HS-27A (cell line): ENCODE measurements around the gene DTL.
"Not testable (repeated sequence)": the region's sequence is repeated elsewhere in the genome, so short reads cannot be mapped to it uniquely, and the experiment has no call there.

Experiments used
- DNase-seq: peaks from one replicate; pipeline ENCODE4 v3.0.0-alpha.2; 2012; ENCODE audit warnings: low read depth, missing footprints

Gene DTL

DNA sequence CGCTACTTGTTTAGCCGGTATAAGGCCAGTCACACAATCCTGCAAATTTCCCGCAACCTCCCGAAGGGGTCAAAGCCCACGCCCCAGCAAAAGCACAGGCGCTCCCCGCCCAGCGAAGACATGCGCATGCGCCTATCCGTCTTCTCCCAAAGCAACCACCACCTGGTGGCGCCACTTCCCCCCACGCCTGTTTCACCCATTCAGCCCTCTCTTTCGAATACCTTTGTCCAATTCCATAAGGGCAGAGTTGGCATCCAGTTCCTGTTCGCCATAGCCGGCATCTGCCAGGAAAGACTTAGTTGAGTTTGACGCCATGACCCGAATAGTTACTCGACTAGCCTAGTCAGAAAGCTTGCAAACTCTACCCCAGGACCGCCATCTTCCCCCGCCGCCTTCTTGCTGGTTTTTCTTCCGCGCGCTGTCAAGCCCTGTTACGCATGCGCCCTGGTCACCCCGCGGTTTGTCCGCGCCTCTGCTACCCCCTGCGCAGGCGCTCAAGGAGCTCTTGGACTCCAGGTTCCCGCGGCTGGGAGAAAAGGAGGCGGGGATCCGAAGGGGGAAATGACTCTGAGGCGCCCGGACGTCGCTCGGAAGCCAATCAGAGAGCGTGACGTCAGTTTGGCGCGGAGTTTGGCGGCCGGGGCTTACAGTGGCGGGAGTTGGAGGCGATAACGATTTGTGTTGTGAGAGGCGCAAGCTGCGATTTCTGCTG lies at the start of gene DTL, which contains the start of gene INTS7:
Gene DTL, plus strand, starts transcription at position 626 of the 712 bp plus-strand sequence. CDS start 143 bp downstream, outside the sequence.
Gene INTS7, minus strand, starts transcription at position 435 of the 712 bp plus-strand sequence. Its CDS starts 120 bp downstream, at position 315.
- peak; percentile 96 for DNase-seq

DNA sequence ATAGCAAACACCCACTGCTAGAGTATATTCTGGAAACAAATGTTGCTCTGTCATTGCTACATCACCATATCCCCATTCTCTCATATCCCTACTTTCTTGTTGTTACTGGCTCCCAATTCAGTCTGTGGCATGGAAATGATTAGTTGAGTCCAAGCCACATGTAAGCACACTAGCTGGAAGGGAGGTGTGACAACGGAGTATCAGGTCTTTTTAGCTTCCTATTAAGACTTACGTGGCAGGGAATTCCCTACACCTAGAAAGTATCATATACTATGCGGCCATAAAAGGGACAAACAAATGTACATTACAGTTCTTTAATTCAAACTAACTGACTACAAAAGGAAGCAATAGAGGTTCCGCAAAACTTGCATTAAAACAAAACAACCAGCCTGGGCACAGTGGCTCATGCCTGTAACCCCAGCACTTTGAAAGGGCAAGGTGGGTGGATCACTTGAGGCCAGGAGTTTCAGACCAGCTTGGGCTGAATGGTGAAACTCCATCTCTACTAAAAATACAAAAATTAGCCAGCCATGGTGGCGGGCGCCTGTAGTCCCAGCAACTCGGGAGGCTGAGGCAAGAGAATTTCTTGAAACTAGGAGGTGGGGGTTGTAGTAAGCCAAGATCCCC lies 48.8 kb upstream of the DTL start:
- no peak for DNase-seq

DNA sequence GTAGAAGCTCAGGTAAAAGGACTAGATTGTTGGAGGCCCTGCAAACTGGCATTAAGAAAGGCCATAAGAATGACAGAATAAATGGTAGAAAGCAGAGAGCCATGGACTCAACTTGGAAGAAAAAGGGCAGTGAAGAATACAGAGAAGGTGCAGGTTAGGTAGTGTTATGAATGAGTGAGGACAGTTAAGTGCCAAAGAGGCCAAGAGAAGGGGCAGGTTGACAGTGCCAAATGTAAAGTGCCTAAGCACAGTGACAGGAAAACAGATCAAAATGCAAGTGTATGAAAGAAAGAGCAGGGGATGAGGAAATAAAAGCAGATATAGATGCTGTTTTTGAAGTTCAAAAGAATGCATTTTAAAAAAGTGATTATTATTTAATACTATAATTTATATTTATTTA lies 43.9 kb upstream of the DTL start:
- no peak for DNase-seq

- DNase-seq = not testable (repeated sequence)
These were observed 38.1 kb upstream of the DTL start for GRCh38 chr1:211997426-211997825.

DNA sequence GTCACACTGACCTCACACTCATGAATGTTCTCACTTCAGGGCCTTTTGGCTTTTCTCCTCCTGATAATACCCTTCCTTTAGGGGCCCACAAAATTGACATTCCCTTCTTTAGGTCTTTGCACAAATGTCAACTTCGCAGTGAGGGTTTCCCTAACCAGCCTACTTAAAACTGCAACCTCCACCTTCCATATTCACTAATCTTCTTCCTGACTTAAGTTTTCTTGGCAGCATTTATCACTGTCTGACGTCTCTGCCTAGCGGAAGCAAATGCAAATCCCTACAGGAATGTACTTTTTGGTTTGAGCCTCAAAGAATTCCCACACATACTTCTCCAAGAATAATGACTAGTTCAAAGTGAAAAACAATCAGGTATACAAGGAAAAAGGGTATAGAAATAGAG lies 33.0 kb upstream of the DTL start:
- DNase-seq = no peak

DNA sequence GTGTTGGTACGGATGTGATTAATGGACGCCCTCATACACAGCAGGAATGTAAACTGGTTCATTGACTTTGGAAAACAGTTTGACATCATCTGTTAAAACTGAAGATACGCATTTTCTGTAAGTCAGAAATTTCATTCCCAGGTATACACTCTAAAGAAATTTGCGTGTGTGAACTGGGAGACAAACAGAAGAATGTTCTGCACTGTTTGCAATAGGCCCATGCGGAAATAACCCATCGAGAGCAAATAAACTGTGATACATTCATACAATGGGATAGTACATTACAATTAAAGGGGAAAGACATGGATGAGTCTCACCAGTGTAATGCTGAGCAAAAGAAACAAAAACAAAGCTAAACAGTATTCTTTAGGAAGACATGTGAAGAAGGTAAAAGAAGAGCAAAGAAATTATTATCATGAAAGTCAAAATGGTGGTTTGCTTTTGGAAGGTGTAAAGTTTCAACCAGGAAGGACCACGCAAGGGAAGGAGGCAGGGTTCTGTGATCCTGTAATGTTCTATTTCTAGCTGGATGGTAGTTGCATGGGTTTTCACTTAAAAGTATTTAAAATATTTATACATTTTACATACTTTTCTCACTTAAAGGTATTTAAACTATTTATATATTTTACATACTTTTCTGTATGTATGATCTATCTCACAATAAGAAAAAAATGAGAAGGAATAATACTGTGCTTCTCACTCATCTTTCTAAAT lies 30.5 kb upstream of the DTL start:
- no peak for DNase-seq

- no peak for DNase-seq
These were observed 28.4 kb upstream of the DTL start for GRCh38 chr1:212007178-212007577.

GRCh38 chr1:212007886-212008285 lies 27.7 kb upstream of the DTL start:
- no peak for DNase-seq

GRCh38 chr1:212009561-212009960 lies 26.0 kb upstream of the DTL start:
- DNase-seq = no peak

- DNase-seq = no peak
These were observed 25.5 kb upstream of the DTL start for GRCh38 chr1:212010004-212010403.

DNA sequence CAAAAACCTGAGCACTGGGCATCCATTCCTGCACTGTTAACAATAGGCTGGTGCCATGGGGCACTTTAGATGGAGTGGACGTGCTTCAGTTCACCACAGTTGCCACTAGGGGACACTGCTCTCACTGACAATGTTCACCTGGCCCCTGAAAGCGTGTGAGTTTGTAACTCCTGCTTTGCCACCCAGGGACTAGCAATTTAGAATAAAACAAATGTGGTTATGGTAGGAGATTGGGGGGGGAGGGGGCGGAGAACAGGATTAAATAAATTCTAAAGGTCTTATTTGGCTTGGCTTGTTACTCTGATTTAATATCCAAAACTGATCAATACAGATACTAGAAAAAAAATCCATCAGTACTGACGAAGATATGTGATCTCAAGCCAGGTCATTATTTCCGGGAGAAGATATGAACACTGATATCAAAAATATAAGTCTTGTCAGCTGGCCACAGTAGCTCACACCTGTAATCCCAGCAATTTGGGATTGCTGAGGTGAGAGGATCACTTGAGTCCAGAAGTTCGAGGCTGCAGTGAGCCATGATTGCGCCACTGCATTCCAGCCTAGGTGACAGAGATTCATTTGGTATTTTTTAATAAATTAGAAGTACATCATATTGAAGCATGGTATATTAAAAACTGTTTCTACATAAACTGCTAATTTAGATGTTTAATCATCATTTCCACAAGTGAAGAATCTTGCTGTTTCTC lies 23.4 kb upstream of the DTL start:
- no peak for DNase-seq

- no peak for DNase-seq
These were observed 21.9 kb upstream of the DTL start for GRCh38 chr1:212013672-212014071.

DNA sequence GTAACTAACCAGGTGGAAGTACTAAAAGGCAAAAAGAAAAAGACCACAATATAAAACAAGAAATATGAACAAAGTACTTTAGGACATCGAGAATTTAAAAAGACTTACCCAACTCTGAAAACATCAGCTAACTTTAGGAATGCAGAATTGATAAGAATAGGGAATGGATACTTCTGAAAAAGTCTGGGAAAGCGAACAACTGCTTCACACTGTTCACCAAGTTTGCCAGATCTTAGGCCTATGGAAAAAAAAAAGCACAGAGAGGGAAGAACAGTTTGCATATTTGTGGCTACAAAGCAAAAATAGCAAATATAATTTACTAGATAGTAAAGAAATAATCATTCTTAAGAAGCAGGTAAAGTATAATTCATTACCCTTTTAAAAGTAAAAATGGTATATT lies 14.6 kb upstream of the DTL start:
- no peak for DNase-seq

DNA sequence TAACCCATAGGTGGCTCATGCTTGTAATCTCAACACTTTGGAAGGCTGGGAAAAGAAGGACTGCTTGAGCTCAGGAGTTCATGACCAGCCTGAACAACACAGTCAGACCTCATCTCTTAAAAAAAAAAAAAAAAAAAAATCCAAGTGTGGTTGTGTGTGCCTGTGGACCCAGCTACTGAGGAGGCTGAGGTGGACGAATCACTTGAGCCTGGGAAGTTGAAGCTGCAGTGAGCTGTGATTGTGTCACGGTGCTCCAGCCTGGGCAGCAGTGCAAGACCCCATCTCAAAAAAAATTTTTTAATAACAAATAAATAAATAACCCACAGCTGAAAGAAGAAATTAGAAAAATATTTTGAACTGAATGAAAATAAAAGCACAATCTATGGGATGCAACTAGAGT lies 14.0 kb upstream of the DTL start:
- no peak for DNase-seq

- DNase-seq = not testable (repeated sequence)
These were observed 12.6 kb upstream of the DTL start for GRCh38 chr1:212022908-212023307.

- DNase-seq = no peak
These were observed 10.9 kb upstream of the DTL start for GRCh38 chr1:212024469-212025149.

DNA sequence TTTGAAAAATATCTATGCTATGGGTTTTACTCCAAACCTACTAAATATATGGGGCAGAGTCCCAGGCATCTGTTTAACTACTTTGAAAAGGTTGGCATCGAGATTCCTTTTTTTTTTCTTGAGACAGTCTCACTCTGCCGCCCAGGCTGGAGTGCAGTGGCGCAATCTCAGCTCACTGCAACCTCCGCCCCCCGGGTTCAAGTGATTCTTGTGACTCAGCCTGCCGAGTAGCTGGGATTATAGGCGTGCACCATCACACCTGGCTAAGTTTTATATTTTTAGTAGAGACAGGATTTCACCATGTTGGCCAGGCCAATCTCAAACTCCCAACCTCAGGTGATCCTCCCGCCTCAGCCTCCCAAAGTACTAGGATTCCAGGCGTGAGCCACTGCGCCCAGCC lies 7.8 kb upstream of the DTL start:
- not testable (repeated sequence) for DNase-seq

GRCh38 chr1:212030936-212031528 lies 4.5 kb upstream of the DTL start:
- peak; percentile 15 for DNase-seq

DNA sequence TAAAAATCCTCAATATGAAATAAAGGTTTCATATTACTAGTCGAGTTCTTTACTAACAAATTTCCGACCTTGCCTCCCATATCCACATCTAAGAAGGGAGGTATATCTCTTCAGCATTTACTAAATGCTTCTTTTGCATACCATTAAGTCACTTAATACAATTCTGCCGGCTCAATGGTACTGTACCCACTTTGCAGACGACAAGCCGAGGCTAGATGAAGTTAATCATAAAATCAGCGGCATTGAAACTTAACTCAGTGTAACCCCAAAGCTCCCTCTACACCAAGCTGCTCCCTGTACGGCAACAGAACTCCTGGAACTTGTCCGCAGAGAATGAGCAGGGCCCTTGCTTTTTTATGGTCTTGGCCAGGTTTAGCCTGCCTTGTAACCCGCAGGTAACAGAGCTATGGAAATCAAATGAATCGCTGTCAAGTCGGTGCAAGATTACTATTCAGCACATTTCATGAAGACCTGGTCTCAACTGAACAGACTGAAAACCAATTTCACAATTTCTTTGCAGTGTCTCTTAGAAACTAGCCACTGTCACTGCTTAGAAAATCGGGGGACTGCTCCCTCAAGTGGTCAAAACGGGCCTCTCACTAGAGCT lies 929 bp upstream of the DTL start:
- DNase-seq = no peak

DNA sequence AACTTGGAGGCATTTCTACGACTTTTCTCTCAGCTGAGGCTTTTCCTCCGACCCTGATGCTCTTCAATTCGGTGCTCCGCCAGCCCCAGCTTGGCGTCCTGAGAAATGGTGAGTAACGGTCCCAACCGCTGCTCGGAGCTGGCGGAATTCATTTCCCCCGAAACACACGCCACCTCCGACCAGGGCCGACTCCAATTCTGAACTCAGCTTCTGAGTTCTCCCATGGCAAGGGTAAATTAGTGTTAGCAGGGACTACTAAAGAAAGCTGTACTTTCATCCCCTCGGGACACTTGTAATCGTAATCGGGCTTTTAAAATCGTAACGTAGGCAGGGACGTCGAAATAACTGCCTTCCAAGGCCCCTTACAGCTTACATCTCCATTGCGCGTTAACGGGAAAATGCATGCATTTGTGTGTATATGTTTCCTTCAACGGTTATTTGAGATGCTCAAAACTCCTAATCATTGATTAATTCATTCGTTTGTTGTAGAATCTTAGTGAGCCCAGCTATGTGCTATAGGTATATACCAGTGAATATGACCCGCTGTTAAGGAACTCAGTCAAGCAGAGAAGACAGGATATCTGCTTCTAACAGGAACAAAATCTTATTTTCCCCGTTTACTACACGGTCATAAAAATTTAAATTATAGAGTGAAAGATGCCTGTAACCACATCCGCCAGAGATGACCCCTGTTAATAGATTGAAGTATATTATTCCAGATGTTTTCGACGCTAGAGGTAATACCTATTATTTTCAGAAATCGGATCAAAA lies 472 bp downstream of the DTL start:
- DNase-seq = peak; percentile 19
